GM08714 (cell line): ENCODE measurements around the gene HCRTR1.

ENCODE experiments used
- H3K4me3 ChIP-seq: fragments of 200-500 bp; sonication (Bioruptor generic); 2 replicates; pipeline ENCODE4 v1.5.1; 2014; ENCODE audit warnings: mild to moderate bottlenecking, low read length, inconsistent platforms
- ZNF274 ChIP-seq: IDR thresholded peaks from 2 replicates; pipeline ENCODE4 v1.6.1; 2012; ENCODE audit warnings: mild to moderate bottlenecking, low read depth, low read length

Gene HCRTR1

GRCh38 chr1:31602081-31602480, 15.4 kb upstream of the HCRTR1 start:
- H3K4me3 ChIP-seq = no peak overlapping the region
- TF ChIP-seq ZNF274 = no peak

DNA sequence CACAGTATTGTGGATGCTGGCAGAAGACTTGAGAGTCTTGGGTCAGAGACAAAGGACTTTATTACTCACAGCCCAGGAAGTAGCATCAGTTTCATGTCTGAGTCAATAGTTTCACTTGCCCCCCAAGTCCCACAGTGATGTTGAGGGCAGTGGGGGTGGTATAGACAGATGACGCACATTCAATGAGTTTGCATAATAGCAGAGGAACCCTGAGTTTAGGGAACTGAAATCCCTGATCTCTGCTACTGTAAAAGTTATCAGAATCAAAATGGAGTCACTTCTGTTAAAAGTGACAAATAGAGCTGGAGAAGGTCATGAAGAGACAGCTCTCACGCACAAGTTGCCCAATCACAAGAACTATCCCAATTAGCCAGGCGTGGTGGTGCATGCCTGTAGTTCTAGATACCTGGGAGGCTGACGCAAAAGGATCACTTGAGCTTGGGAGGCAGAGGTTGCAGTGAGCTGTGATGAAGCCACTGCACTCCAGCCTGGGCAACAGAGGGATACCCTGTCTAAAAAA, 11.5 kb upstream of the HCRTR1 start:
- H3K4me3 ChIP-seq = no peak overlapping the region; the same call in 1 of the 2 replicates
- no peak for TF ChIP-seq ZNF274

DNA sequence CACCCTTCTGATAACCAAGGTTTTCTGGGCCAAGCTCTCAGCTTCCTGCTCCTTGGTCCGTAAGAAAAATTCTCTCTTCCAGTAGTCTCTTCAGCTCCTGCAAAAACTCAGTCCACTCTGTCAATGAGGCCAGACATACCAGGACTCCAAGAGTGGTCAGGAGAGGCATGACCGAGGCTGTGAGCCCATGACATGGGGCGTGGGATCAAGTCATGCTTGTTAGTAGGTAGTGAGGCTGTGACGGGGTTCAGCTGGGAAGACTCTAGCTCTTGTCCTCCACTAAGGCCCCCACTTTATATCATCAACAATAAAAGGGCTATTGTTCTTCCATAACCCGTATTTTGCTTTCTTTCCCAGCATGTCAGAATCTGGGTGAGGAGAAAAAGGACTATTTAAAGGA, 10.1 kb upstream of the HCRTR1 start:
- no peak for TF ChIP-seq ZNF274
- H3K4me3 ChIP-seq = no peak overlapping the region

GRCh38 chr1:31609514-31610118, 7.9 kb upstream of the HCRTR1 start:
- TF ChIP-seq ZNF274 = no peak
- H3K4me3 ChIP-seq = no peak overlapping the region

- TF ChIP-seq ZNF274 = no peak
- no peak overlapping the region for H3K4me3 ChIP-seq
These were observed 3.0 kb upstream of the HCRTR1 start for GRCh38 chr1:31614414-31615005.

- no peak overlapping the region for H3K4me3 ChIP-seq
- no peak for TF ChIP-seq ZNF274
These were observed 2.1 kb upstream of the HCRTR1 start for GRCh38 chr1:31615414-31615813.

DNA sequence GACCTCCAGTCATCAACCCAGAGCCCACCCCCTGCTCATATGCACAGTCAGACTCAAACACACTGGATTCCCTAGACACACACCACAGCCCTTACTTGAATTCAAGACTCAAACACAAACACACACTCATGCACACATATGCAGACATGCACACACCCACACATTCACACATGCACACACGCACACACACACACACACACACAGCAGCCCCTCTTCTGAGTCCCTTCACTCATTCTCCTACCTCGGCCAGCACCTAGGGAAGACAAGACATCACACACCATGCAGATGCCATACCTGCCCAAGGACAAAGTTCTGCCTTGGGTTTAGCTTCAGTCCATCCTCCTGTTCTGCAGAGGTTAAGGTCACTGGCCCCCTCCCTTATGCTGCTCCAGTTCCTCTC, 1.6 kb upstream of the HCRTR1 start:
- TF ChIP-seq ZNF274 = no peak
- H3K4me3 ChIP-seq = no peak overlapping the region

DNA sequence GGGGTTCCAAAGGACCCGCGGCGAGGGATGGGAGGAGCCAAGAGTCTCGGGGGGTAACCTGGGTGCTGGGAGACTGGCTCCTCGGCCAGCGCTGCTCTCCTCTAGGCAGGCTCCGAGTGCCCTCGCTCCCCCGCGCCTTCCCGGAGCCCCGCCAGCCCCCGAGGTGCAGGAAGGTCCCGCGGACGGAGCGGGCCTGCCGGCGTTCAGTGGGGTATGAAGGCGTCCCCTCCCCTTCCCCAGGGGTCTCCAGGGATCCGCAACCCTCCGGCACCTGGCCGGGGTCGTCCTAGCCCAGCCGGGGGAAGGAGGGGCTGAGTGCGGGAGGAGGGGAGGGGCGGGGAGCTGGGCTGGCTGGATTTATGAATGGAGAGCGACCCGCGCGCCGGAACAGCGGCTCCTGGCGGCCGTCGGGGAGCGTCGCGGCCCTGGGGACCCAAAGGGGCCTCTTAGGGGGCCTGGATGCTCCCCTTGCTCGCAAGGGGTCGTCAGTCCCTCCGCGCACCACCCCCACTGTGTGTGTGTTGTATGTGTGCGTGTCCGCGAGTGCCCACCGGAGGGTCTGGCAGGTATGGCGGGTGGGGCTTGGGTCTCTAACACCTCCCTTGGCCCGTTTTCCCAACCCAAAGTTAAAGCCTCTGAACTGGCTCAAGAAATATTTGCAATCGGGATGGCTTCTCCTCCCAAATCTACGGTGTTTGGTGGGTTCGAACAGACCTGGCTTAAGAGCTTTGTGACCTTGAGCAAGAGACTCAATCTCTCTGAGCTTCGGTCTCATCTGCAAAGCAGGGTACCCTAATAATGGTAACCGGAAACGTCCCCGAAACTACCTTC, 642 bp downstream of the HCRTR1 start:
- H3K4me3 ChIP-seq = peak overlapping the region; percentile 51
- no peak for TF ChIP-seq ZNF274

- no peak overlapping the region for H3K4me3 ChIP-seq
- no peak for TF ChIP-seq ZNF274
These were observed 1.7 kb downstream of the HCRTR1 start for GRCh38 chr1:31618916-31619846.

DNA sequence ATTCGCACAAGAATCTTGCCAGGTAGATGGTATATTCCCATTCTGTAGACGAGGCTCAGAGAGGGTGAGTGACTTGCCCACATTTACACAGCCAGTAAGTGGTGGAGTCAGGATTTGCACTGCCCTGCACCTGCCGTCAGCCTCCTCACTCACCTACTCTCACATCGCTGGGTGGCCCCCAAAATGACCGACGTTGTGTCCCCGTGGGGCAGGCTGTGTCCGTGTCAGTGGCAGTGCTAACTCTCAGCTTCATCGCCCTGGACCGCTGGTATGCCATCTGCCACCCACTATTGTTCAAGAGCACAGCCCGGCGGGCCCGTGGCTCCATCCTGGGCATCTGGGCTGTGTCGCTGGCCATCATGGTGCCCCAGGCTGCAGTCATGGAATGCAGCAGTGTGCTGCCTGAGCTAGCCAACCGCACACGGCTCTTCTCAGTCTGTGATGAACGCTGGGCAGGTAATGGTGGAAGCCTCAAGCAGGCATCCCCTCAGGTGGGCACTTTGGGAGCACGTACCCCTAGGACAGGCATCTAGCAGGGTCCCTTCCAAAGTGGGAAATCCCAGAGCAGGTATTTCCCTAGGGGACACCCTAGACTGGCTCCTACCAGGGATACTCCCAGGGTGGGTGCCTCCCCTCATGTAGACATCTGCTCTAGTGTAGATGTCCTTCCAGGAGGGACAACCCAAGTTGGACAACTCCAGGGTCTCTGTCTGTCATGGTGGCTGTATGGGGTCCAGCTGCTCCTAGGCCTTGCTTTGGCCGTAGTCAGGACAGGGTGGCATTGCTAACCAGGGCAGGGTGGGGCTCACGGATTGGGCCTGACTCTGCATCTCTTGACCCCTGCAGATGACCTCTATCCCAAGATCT, 3.4 kb downstream of the HCRTR1 start:
- no peak overlapping the region for H3K4me3 ChIP-seq
- no peak for TF ChIP-seq ZNF274

DNA sequence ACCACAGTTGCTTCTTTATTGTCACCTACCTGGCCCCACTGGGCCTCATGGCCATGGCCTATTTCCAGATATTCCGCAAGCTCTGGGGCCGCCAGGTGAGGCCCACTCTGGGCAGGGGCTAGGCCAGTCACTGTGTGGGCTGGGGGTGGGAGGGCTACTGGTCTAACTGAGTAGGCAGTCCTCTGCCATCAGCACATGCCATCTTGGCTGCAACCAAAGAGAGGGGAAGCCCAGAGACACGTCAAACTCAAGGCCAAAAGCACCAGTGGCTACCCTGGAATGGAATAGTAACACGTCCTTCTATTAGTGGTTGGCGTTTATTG, 4.0 kb downstream of the HCRTR1 start:
- TF ChIP-seq ZNF274 = no peak
- H3K4me3 ChIP-seq = no peak overlapping the region

- TF ChIP-seq ZNF274 = no peak
- no peak overlapping the region for H3K4me3 ChIP-seq
These were observed 4.6 kb downstream of the HCRTR1 start for GRCh38 chr1:31621847-31622730.

GRCh38 chr1:31623365-31623764, 5.9 kb downstream of the HCRTR1 start:
- H3K4me3 ChIP-seq = no peak overlapping the region
- TF ChIP-seq ZNF274 = no peak
